Erythroblast (primary cell): ENCODE data around the gene N4BP2L2.

Experiments
- GATA1 ChIP-seq: IDR thresholded peaks from 2 replicates; pipeline ENCODE4 v1.6.1; 2011; ENCODE audit warnings: low read depth, mild to moderate bottlenecking, control low read depth, low read length, moderate library complexity
- POLR2A ChIP-seq: IDR thresholded peaks from 2 replicates; pipeline ENCODE4 v1.6.1; 2011; ENCODE audit warnings: mild to moderate bottlenecking, low read length

DNA sequence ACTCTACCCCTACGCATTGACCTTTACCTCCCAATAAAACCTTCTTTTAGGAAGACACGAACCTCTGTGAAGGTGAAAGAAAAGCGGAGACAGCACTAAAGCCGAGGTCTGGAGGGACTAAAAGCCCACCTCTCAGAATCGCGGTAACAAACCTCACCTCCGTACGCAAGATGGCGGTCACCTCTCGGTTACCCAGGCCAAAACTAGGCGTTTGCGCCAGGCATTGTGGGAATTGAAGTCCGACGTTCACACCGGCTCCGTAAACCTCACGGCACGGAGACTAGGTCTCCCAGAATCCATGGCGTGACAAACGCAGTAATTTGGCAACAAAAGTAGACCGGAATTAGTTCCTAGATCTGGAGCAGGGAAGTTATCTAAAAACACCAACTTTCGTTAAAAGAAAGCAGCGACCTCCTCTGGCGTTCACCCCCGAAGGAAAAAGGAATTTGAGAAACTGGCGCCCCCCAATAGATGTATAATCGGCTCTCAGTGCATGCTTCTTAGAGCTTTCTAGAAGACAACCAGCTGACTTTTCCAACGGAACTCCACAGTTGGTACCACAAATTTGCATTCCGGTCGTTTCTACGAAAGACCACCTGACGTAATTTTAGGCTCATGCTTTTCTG, at the start of gene N4BP2L2:
- TF ChIP-seq POLR2A (peak; percentile 91), GATA1 (no peak)
